Panc1 (cell line): ENCODE results near the gene ZNF385C. TPM values are rescaled to one million over a fixed set of nuclear protein-coding genes. Genes with fewer than 3 reads are reported as not detected.

Experiments
- ATAC-seq: fragments of 200-7000 bp; cut with Tn5 transposase; 2 replicates; pipeline ENCODE4 v1.9.1; 2020; ENCODE audit warnings: mild to moderate bottlenecking, moderate library complexity
- BruUV-seq: library from RNA; stranded (reverse); fragments of 400-500 nt; replicated peaks from 2 replicates; lab custom pipeline; 2021; lab: Mats Ljungman, UMichigan
- CTCF ChIA-PET: fragments of 300-600 bp; sonication (Branson Sonifier 250); formaldehyde crosslinking; loops from one replicate; lab custom pipeline; 2022; ENCODE audit warnings: antibody characterized with exemption; lab: Charles Lee
- POLR2A ChIA-PET: fragments of 300-600 bp; sonication (Branson Sonifier 250); formaldehyde crosslinking; loops from one replicate; lab custom pipeline; 2022; ENCODE audit warnings: antibody characterized with exemption; lab: Charles Lee
- DNase-seq: peaks from one replicate; pipeline ENCODE4 v3.0.0-alpha.2; 2010; ENCODE audit warnings: low read depth, low spot score
- H3K27ac ChIP-seq: 2 replicates; pipeline ENCODE4 v1.5.1; 2011; ENCODE audit warnings: mild to moderate bottlenecking, low read length, inconsistent platforms
- H3K27me3 ChIP-seq: fragments of 200-500 bp; sonication (Bioruptor generic); 2 replicates; pipeline ENCODE4 v1.6.0; 2014; ENCODE audit warnings: low read length, inconsistent platforms; ENCODE audit not compliant: control insufficient read depth, insufficient read depth
- H3K36me3 ChIP-seq: fragments of 200-500 bp; sonication (Bioruptor generic); 2 replicates; pipeline ENCODE4 v1.5.1; 2014; ENCODE audit warnings: inconsistent platforms, mild to moderate bottlenecking, low read length, moderate library complexity; ENCODE audit not compliant: control insufficient read depth, insufficient read depth
- H3K4me1 ChIP-seq: 2 replicates; pipeline ENCODE4 v1.5.1; 2011; ENCODE audit warnings: inconsistent platforms, mild to moderate bottlenecking, low read length, moderate library complexity; ENCODE audit not compliant: control insufficient read depth, insufficient read depth
- H3K4me3 ChIP-seq, 2 experiments: 2 replicates each; pipeline ENCODE4 v1.5.1; 2011 to 2012; ENCODE audit warnings: low read depth in 2 of 2, low read length in 2 of 2, mild to moderate bottlenecking in 2 of 2, inconsistent platforms in 1 of 2, moderate library complexity in 1 of 2
- H3K9me3 ChIP-seq: fragments of 200-500 bp; sonication (Bioruptor generic); 2 replicates; pipeline ENCODE4 v1.5.1; 2014; ENCODE audit warnings: low read depth, mild to moderate bottlenecking, inconsistent platforms, low read length, moderate library complexity; ENCODE audit not compliant: control insufficient read depth, insufficient read depth
- POLR2AphosphoS5 ChIP-seq: IDR thresholded peaks from 2 replicates; pipeline ENCODE4 v1.6.1; 2012; ENCODE audit warnings: mild to moderate bottlenecking, low read depth, low read length, moderate library complexity
- SIN3A ChIP-seq: IDR thresholded peaks from 2 replicates; pipeline ENCODE4 v1.6.1; 2012; ENCODE audit warnings: low read depth, mild to moderate bottlenecking, low read length, moderate library complexity, borderline replicate concordance; ENCODE audit not compliant: insufficient read depth
- TCF7L2 ChIP-seq: IDR thresholded peaks from 2 replicates; pipeline ENCODE4 v1.6.1; 2011; ENCODE audit warnings: mild to moderate bottlenecking, low read depth, low read length, inconsistent platforms
- in situ Hi-C: cut with HindIII; loops from 2 replicates; pipeline ENCODE4 v1.10.0; 2016; ENCODE audit warnings: low sequenced_read_pairs, low pct_unique_long_range_greater_than_20kb
- intact Hi-C: fragments of 100-400 bp; cut with micrococcal nuclease; formaldehyde crosslinking; loops from one replicate; pipeline ENCODE4 v1.10.0; 2022; ENCODE audit not compliant: unreplicated experiment
- total RNA-seq: library from RNA; stranded (reverse); gene quantifications from one replicate; pipeline ENCODE4 v1.2.1, GENCODE V29; 2021; ENCODE audit not compliant: unreplicated experiment
- TF ChIP-seq, protein P1 (sequence below), 2 experiments: IDR thresholded peaks; 2 replicates each; pipeline ENCODE4 v1.6.1; 2011 to 2012; ENCODE audit warnings: low read depth in 2 of 2, control low read depth in 1 of 2, low read length in 1 of 2, mild to moderate bottlenecking in 1 of 2, moderate library complexity in 1 of 2; ENCODE audit not compliant: insufficient read depth in 1 of 2
- TF ChIP-seq, protein P2 (sequence below): fragments of 450-650 bp; IDR thresholded peaks from 2 replicates; pipeline ENCODE4 v1.5.1; 2017; ENCODE audit warnings: mild to moderate bottlenecking

ZNF385C gene
- total RNA-seq, 1 experiment from 2014 or later, result 0.21 TPM

DNA sequence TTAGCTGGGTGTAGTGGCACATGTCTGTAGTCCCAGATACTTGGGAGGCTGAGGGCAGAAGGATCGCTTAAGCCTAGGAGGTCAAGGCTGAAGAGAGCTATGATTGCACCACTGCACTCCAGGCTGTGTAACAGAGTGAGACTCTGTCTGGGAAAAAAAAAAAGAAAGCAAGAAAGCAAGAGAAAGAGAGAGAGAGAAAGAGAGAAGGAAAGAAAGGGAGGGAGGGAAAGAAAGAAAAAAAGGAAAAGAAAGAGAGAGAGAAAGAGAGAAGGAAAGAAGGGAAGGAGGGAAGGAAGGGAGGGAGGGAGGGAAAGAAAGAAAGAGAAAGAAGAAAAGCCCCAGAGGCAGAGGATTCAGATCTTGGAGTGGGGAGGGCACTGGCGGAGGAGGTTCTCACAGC lies 7.7 kb upstream of the ZNF385C start:
- Histone ChIP-seq H3K27me3 (no peaks in the 10 kb centered on the region), H3K9me3 (no peaks in the 10 kb centered on the region), H3K4me1 (no peaks in the 10 kb centered on the region), H3K4me3 (no peak overlapping the region), H3K27ac (no peak overlapping the region), H3K36me3 (no peaks in the 10 kb centered on the region)
- TF ChIP-seq, protein P1, sequence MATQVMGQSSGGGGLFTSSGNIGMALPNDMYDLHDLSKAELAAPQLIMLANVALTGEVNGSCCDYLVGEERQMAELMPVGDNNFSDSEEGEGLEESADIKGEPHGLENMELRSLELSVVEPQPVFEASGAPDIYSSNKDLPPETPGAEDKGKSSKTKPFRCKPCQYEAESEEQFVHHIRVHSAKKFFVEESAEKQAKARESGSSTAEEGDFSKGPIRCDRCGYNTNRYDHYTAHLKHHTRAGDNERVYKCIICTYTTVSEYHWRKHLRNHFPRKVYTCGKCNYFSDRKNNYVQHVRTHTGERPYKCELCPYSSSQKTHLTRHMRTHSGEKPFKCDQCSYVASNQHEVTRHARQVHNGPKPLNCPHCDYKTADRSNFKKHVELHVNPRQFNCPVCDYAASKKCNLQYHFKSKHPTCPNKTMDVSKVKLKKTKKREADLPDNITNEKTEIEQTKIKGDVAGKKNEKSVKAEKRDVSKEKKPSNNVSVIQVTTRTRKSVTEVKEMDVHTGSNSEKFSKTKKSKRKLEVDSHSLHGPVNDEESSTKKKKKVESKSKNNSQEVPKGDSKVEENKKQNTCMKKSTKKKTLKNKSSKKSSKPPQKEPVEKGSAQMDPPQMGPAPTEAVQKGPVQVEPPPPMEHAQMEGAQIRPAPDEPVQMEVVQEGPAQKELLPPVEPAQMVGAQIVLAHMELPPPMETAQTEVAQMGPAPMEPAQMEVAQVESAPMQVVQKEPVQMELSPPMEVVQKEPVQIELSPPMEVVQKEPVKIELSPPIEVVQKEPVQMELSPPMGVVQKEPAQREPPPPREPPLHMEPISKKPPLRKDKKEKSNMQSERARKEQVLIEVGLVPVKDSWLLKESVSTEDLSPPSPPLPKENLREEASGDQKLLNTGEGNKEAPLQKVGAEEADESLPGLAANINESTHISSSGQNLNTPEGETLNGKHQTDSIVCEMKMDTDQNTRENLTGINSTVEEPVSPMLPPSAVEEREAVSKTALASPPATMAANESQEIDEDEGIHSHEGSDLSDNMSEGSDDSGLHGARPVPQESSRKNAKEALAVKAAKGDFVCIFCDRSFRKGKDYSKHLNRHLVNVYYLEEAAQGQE (IDR thresholded peaks at IDR 0.05; ENCODE audit: insufficient read depth in 1 of 2, low read depth in 2 of 2, low read length in 1 of 2), result no peak
- no peak for TF ChIP-seq POLR2AphosphoS5
- no peak for TF ChIP-seq TCF7L2
- TF ChIP-seq, protein P2, sequence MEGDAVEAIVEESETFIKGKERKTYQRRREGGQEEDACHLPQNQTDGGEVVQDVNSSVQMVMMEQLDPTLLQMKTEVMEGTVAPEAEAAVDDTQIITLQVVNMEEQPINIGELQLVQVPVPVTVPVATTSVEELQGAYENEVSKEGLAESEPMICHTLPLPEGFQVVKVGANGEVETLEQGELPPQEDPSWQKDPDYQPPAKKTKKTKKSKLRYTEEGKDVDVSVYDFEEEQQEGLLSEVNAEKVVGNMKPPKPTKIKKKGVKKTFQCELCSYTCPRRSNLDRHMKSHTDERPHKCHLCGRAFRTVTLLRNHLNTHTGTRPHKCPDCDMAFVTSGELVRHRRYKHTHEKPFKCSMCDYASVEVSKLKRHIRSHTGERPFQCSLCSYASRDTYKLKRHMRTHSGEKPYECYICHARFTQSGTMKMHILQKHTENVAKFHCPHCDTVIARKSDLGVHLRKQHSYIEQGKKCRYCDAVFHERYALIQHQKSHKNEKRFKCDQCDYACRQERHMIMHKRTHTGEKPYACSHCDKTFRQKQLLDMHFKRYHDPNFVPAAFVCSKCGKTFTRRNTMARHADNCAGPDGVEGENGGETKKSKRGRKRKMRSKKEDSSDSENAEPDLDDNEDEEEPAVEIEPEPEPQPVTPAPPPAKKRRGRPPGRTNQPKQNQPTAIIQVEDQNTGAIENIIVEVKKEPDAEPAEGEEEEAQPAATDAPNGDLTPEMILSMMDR, result no peak
- no peak for TF ChIP-seq SIN3A
- POLR2A ChIA-PET, result no interaction called here
- DNase-seq, result no peak
- intact Hi-C loops, result no loop called here
- no peak for ATAC-seq
- CTCF ChIA-PET, result no interaction called here
- in situ Hi-C loops, result no loop called here
- BruUV-seq, result no TSS peak

DNA sequence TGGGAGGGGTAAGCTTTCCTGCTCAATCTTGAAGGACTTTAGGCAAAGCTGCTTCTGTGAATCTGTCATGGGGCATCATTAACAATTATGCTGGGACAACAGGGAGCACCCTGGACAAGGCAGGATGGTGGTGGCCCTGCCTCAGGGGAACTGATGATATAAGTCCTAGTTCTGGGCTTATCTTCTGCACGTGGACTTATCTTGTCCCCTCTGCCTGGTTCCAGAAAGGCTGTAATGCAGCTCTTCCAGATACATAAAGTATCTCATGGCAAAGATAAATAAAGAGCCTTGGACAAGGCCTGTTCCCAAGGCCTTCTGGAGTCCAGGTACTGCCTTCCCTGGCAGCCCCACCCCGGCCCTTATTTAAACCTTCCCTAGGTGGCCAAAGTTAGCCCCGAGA lies 6.0 kb upstream of the ZNF385C start:
- Histone ChIP-seq H3K27me3 (no peaks in the 10 kb centered on the region), H3K27ac (no peak overlapping the region), H3K36me3 (no peaks in the 10 kb centered on the region), H3K9me3 (no peaks in the 10 kb centered on the region), H3K4me1 (no peaks in the 10 kb centered on the region), H3K4me3 (no peak overlapping the region)
- ATAC-seq (no peak), DNase-seq (no peak)
- TF ChIP-seq POLR2AphosphoS5, result no peak
- TF ChIP-seq, protein P1 (IDR thresholded peaks at IDR 0.05; ENCODE audit: insufficient read depth in 1 of 2, low read depth in 2 of 2, low read length in 1 of 2), result no peak
- TF ChIP-seq, protein P2, result no peak
- in situ Hi-C loops (no loop called here), intact Hi-C loops (loop anchor here (5.0 kb wide), 1 partner anchor 77 kb away; no protein-coding TSS in a partner anchor)
- BruUV-seq, result no TSS peak
- POLR2A ChIA-PET, result no interaction called here
- CTCF ChIA-PET, result interaction anchor here (0.5 kb wide), 1 partner anchor 210 kb away, joined by 4 read pairs; no protein-coding TSS in a partner anchor
